Activated CD4-positive, CD25-positive, alpha-beta regulatory T cell treated with anti-CD3 and anti-CD28 coated beads, Interleukin-2, amount 50 U/mL, for 24 hours (primary cell): ENCODE measurements around the gene STAMBPL1.
"Not testable (repeated sequence)": the region's sequence is repeated elsewhere in the genome, so short reads cannot be mapped to it uniquely, and the experiment has no call there.

ENCODE experiments used
- ATAC-seq, 2 donors: fragments of 150-1000 bp; cut with Tn5 transposase; one replicate each; pipeline ENCODE4 v1.10.0; 2021; ENCODE audit warnings: mild to moderate bottlenecking in 1 of 2, moderate library complexity in 1 of 2

The STAMBPL1 gene

GRCh38 chr10:88857831-88858230 is 22.2 kb upstream of the STAMBPL1 start:
- peak; percentile 6 to 22 for ATAC-seq

GRCh38 chr10:88858491-88858890 is 21.6 kb upstream of the STAMBPL1 start:
- peak; percentile 90 to 92 for ATAC-seq

GRCh38 chr10:88861036-88861435 is 19.0 kb upstream of the STAMBPL1 start:
- ATAC-seq, result no peak

GRCh38 chr10:88865281-88865876 is 14.7 kb upstream of the STAMBPL1 start:
- ATAC-seq, result no peak

GRCh38 chr10:88866454-88866853 is 13.6 kb upstream of the STAMBPL1 start:
- no peak for ATAC-seq

- ATAC-seq, result no peak
Observed at GRCh38 chr10:88870089-88870488, 10.0 kb upstream of the STAMBPL1 start.

- ATAC-seq, result no peak
Observed at GRCh38 chr10:88873757-88874156, 6.3 kb upstream of the STAMBPL1 start.

GRCh38 chr10:88874281-88874680 is 5.8 kb upstream of the STAMBPL1 start:
- no peak for ATAC-seq

- no peak for ATAC-seq
Observed at GRCh38 chr10:88875081-88875480, 5.0 kb upstream of the STAMBPL1 start.

GRCh38 chr10:88877298-88877697 is 2.7 kb upstream of the STAMBPL1 start:
- no peak for ATAC-seq

- peak; percentile 75 to 76 for ATAC-seq
Observed at GRCh38 chr10:88880282-88881076, 434 bp downstream of the STAMBPL1 start.

- no peak for ATAC-seq
Observed at GRCh38 chr10:88881320-88881719, 1.3 kb downstream of the STAMBPL1 start.

- ATAC-seq, result no peak
Observed at GRCh38 chr10:88881922-88882645, 2.0 kb downstream of the STAMBPL1 start.

- ATAC-seq, result not testable (repeated sequence)
Observed at GRCh38 chr10:88882646-88883447, 2.8 kb downstream of the STAMBPL1 start.

GRCh38 chr10:88883448-88883809 is 3.4 kb downstream of the STAMBPL1 start:
- no peak for ATAC-seq

GRCh38 chr10:88886557-88886956 is 6.5 kb downstream of the STAMBPL1 start:
- ATAC-seq, result peak; percentile 68 to 77

GRCh38 chr10:88888810-88889445 is 8.9 kb downstream of the STAMBPL1 start:
- ATAC-seq, result no peak

- peak in 1 of 2 donors; percentile 29 for ATAC-seq
Observed at GRCh38 chr10:88889559-88890337, 9.7 kb downstream of the STAMBPL1 start.

GRCh38 chr10:88890681-88891381 is 10.8 kb downstream of the STAMBPL1 start:
- no peak for ATAC-seq

- no peak for ATAC-seq
Observed at GRCh38 chr10:88892222-88892967, 12.3 kb downstream of the STAMBPL1 start.
